ENCODE results near the gene ITM2B. TPM values are rescaled to one million over a fixed set of nuclear protein-coding genes. Genes with fewer than 3 reads are reported as not detected.
"Not testable (repeated sequence)": the region's sequence is repeated elsewhere in the genome, so short reads cannot be mapped to it uniquely, and the experiment has no call there.

The ITM2B gene
- total and polyA plus RNA-seq, 5 donors from 2014 or later, result 324 to 1,148 (median 1,042) TPM

GRCh38 chr13:48236528-48237353, 3.7 kb downstream of the ITM2B start:
- H3K27me3 Mint-ChIP-seq, result no peaks in the 10 kb centered on the region
- peak overlapping the region; percentile 92 for H3K27ac ChIP-seq (ENCODE audit: insufficient read depth, low read length, poor library complexity, severe bottlenecking)
- peaks cover 30% of the 10 kb centered on the region for H3K36me3 ChIP-seq (ENCODE audit: control insufficient read depth, insufficient read depth, low read length)
- H3K27me3 ChIP-seq (ENCODE audit: control insufficient read depth, insufficient read depth, low read length), result no peaks in the 10 kb centered on the region
- H3K4me1 ChIP-seq (ENCODE audit: control insufficient read depth, insufficient read depth, low read length, poor library complexity, severe bottlenecking), result peaks cover 78% of the 10 kb centered on the region
- peaks cover 35% of the 10 kb centered on the region for H3K36me3 Mint-ChIP-seq
- ATAC-seq (ENCODE audit: low read depth in 2 of 2) (no peak), DNase-seq (no peak)
- no peaks in the 10 kb centered on the region for H3K9me3 Mint-ChIP-seq
- H3K4me3 ChIP-seq (ENCODE audit: low read depth, low read length), result peak overlapping the region; percentile 99
- peak overlapping the region; percentile 84 to 99 (median 92) for H3K27ac Mint-ChIP-seq
- peaks cover 24 to 74% (median 63%) of the 10 kb centered on the region in 4 donors for H3K4me1 Mint-ChIP-seq
- peak overlapping the region; percentile 92 to 100 (median 98) for H3K4me3 Mint-ChIP-seq
- no peaks in the 10 kb centered on the region for H3K9me3 ChIP-seq (ENCODE audit: control insufficient read depth in 2 of 2, low read length in 2 of 2)

GRCh38 chr13:48239369-48239768, 6.4 kb downstream of the ITM2B start:
- H3K4me1 Mint-ChIP-seq, result peaks cover 34 to 83% (median 67%) of the 10 kb centered on the region in 4 donors
- H3K27me3 ChIP-seq (ENCODE audit: control insufficient read depth, insufficient read depth, low read length); ATAC-seq (ENCODE audit: low read depth in 2 of 2); DNase-seq; H3K27ac Mint-ChIP-seq; H3K9me3 ChIP-seq (ENCODE audit: control insufficient read depth in 2 of 2, low read length in 2 of 2); H3K9me3 Mint-ChIP-seq; H3K27me3 Mint-ChIP-seq: not testable (repeated sequence)
- peaks cover 84% of the 10 kb centered on the region for H3K4me1 ChIP-seq (ENCODE audit: control insufficient read depth, insufficient read depth, low read length, poor library complexity, severe bottlenecking)
- H3K4me3 Mint-ChIP-seq, result peak overlapping the region in 2 of 4 donors; percentile 50 to 73
- H3K27ac ChIP-seq (ENCODE audit: insufficient read depth, low read length, poor library complexity, severe bottlenecking), result peak overlapping the region; percentile 24
- peaks cover 37% of the 10 kb centered on the region for H3K36me3 ChIP-seq (ENCODE audit: control insufficient read depth, insufficient read depth, low read length)
- H3K4me3 ChIP-seq (ENCODE audit: low read depth, low read length), result peak overlapping the region; percentile 41
- peaks cover 40% of the 10 kb centered on the region for H3K36me3 Mint-ChIP-seq

DNA sequence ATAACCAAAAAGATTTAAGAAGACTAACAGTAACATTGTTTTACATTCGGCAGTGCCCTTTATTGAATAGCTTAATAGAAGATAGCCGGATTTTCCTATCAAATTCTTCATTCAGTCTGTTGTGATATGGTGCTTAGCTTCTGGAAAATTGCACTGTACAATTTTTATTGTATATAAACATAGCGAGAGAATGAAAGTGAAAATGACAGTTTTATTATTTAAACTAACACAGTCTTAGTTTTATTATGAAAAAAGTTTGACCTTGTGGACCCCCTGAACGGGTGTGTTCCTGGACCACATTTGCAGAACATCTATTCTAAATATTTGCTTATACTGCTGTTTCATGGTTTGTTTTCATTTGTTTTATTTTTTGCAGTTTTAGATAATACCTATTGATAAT, 8.6 kb downstream of the ITM2B start:
- H3K9me3 Mint-ChIP-seq, result no peaks in the 10 kb centered on the region
- no peak for ATAC-seq (ENCODE audit: low read depth in 2 of 2)
- DNase-seq, result no peak
- H3K4me3 ChIP-seq (ENCODE audit: low read depth, low read length), result peak overlapping the region; percentile 53
- peak overlapping the region in 2 of 3 donors; percentile 35 to 82 for H3K27ac Mint-ChIP-seq
- no peaks in the 10 kb centered on the region for H3K27me3 ChIP-seq (ENCODE audit: control insufficient read depth, insufficient read depth, low read length)
- no peaks in the 10 kb centered on the region for H3K9me3 ChIP-seq (ENCODE audit: control insufficient read depth in 2 of 2, low read length in 2 of 2)
- H3K36me3 Mint-ChIP-seq, result peaks cover 25% of the 10 kb centered on the region
- H3K4me3 Mint-ChIP-seq, result peak overlapping the region in 3 of 4 donors; percentile 11 to 46 (median 39)
- H3K4me1 Mint-ChIP-seq, result peaks cover 42 to 87% (median 58%) of the 10 kb centered on the region in 4 donors
- no peaks in the 10 kb centered on the region for H3K27me3 Mint-ChIP-seq
- H3K4me1 ChIP-seq (ENCODE audit: control insufficient read depth, insufficient read depth, low read length, poor library complexity, severe bottlenecking), result peaks cover 65% of the 10 kb centered on the region
- peak overlapping the region; percentile 25 for H3K27ac ChIP-seq (ENCODE audit: insufficient read depth, low read length, poor library complexity, severe bottlenecking)
- peaks cover 36% of the 10 kb centered on the region for H3K36me3 ChIP-seq (ENCODE audit: control insufficient read depth, insufficient read depth, low read length)

- Mint-ChIP-seq H3K4me3 (peak overlapping the region in 3 of 4 donors; percentile 12 to 39 (median 35)), H3K27me3 (no peaks in the 10 kb centered on the region), H3K36me3 (peaks cover 20% of the 10 kb centered on the region), H3K27ac (peak overlapping the region in 2 of 3 donors; percentile 71 to 72), H3K4me1 (peaks cover 40 to 82% (median 50%) of the 10 kb centered on the region in 4 donors), H3K9me3 (no peaks in the 10 kb centered on the region)
- H3K36me3 ChIP-seq (ENCODE audit: control insufficient read depth, insufficient read depth, low read length), result peaks cover 35% of the 10 kb centered on the region
- no peak for DNase-seq
- peak overlapping the region; percentile 25 for H3K27ac ChIP-seq (ENCODE audit: insufficient read depth, low read length, poor library complexity, severe bottlenecking)
- peaks cover 58% of the 10 kb centered on the region for H3K4me1 ChIP-seq (ENCODE audit: control insufficient read depth, insufficient read depth, low read length, poor library complexity, severe bottlenecking)
- peak overlapping the region; percentile 45 for H3K4me3 ChIP-seq (ENCODE audit: low read depth, low read length)
- H3K9me3 ChIP-seq (ENCODE audit: control insufficient read depth in 2 of 2, low read length in 2 of 2), result no peaks in the 10 kb centered on the region
- no peaks in the 10 kb centered on the region for H3K27me3 ChIP-seq (ENCODE audit: control insufficient read depth, insufficient read depth, low read length)
- ATAC-seq (ENCODE audit: low read depth in 2 of 2), result no peak
Observed at GRCh38 chr13:48242677-48243076, 9.7 kb downstream of the ITM2B start.

GRCh38 chr13:48244159-48244558, 11.2 kb downstream of the ITM2B start:
- H3K4me3 ChIP-seq (ENCODE audit: low read depth, low read length), result peak overlapping the region; percentile 30
- H3K4me3 Mint-ChIP-seq, result peak overlapping the region; percentile 2 to 81 (median 49)
- H3K4me1 Mint-ChIP-seq, result peaks cover 38 to 81% (median 53%) of the 10 kb centered on the region in 4 donors
- H3K27ac ChIP-seq (ENCODE audit: insufficient read depth, low read length, poor library complexity, severe bottlenecking), result no peak overlapping the region
- ATAC-seq (ENCODE audit: low read depth in 2 of 2) (no peak), DNase-seq (no peak)
- H3K27me3 Mint-ChIP-seq, result no peaks in the 10 kb centered on the region
- H3K9me3 ChIP-seq (ENCODE audit: control insufficient read depth in 2 of 2, low read length in 2 of 2), result no peaks in the 10 kb centered on the region
- H3K9me3 Mint-ChIP-seq, result no peaks in the 10 kb centered on the region
- no peaks in the 10 kb centered on the region for H3K27me3 ChIP-seq (ENCODE audit: control insufficient read depth, insufficient read depth, low read length)
- peaks cover 39% of the 10 kb centered on the region for H3K36me3 ChIP-seq (ENCODE audit: control insufficient read depth, insufficient read depth, low read length)
- H3K36me3 Mint-ChIP-seq, result peaks cover 28% of the 10 kb centered on the region
- H3K4me1 ChIP-seq (ENCODE audit: control insufficient read depth, insufficient read depth, low read length, poor library complexity, severe bottlenecking), result peaks cover 65% of the 10 kb centered on the region
- H3K27ac Mint-ChIP-seq, result peak overlapping the region in 2 of 3 donors; percentile 14 to 44

GRCh38 chr13:48246102-48246501, 13.1 kb downstream of the ITM2B start:
- Mint-ChIP-seq H3K27me3 (no peaks in the 10 kb centered on the region), H3K27ac (peak overlapping the region; percentile 22 to 52 (median 37)), H3K4me1 (peaks cover 40 to 83% (median 55%) of the 10 kb centered on the region in 4 donors), H3K36me3 (peaks cover 20% of the 10 kb centered on the region), H3K9me3 (no peaks in the 10 kb centered on the region), H3K4me3 (peak overlapping the region in 3 of 4 donors; percentile 4 to 15 (median 12))
- DNase-seq (no peak), ATAC-seq (ENCODE audit: low read depth in 2 of 2) (no peak)
- H3K27ac ChIP-seq (ENCODE audit: insufficient read depth, low read length, poor library complexity, severe bottlenecking), result no peak overlapping the region
- H3K9me3 ChIP-seq (ENCODE audit: control insufficient read depth in 2 of 2, low read length in 2 of 2), result no peaks in the 10 kb centered on the region
- no peaks in the 10 kb centered on the region for H3K27me3 ChIP-seq (ENCODE audit: control insufficient read depth, insufficient read depth, low read length)
- H3K4me3 ChIP-seq (ENCODE audit: low read depth, low read length), result no peak overlapping the region
- H3K4me1 ChIP-seq (ENCODE audit: control insufficient read depth, insufficient read depth, low read length, poor library complexity, severe bottlenecking), result peaks cover 58% of the 10 kb centered on the region
- H3K36me3 ChIP-seq (ENCODE audit: control insufficient read depth, insufficient read depth, low read length), result peaks cover 26% of the 10 kb centered on the region

DNA sequence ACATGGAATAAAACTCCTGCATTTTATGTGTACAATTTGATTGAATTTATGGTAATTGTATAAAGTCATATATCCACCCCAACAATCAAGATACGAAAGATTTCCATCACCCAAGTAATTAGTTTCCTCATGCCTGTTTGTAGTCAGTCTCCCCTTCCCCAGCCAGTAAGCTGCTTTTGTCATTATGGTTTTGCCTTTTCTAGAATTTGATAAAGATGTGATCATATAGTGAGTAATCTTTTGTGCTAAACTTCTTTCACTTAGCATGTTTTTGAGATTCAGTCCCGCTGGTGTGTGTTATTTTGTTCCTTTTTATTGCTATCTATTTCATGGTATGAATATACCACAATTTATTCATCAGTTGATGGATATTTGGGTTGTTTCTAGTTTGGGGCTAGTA, 16.0 kb downstream of the ITM2B start:
- Histone ChIP-seq H3K4me1 (ENCODE audit: control insufficient read depth, insufficient read depth, low read length, poor library complexity, severe bottlenecking) (peaks cover 45% of the 10 kb centered on the region), H3K27me3 (ENCODE audit: control insufficient read depth, insufficient read depth, low read length) (no peaks in the 10 kb centered on the region), H3K4me3 (ENCODE audit: low read depth, low read length) (peak overlapping the region; percentile 34), H3K9me3 (ENCODE audit: control insufficient read depth in 2 of 2, low read length in 2 of 2) (no peaks in the 10 kb centered on the region), H3K36me3 (ENCODE audit: control insufficient read depth, insufficient read depth, low read length) (peaks cover 34% of the 10 kb centered on the region), H3K27ac (ENCODE audit: insufficient read depth, low read length, poor library complexity, severe bottlenecking) (no peak overlapping the region)
- DNase-seq (no peak), ATAC-seq (ENCODE audit: low read depth in 2 of 2) (no peak)
- H3K4me3 Mint-ChIP-seq, result peak overlapping the region; percentile 4 to 49 (median 14)
- peaks cover 17% of the 10 kb centered on the region for H3K36me3 Mint-ChIP-seq
- no peaks in the 10 kb centered on the region for H3K9me3 Mint-ChIP-seq
- peak overlapping the region in 2 of 3 donors; percentile 9 to 78 for H3K27ac Mint-ChIP-seq
- H3K27me3 Mint-ChIP-seq, result no peaks in the 10 kb centered on the region
- peaks cover 42 to 86% (median 61%) of the 10 kb centered on the region in 4 donors for H3K4me1 Mint-ChIP-seq
